Mesenchymal stem cell (in vitro differentiated cells and primary cell): Measurements from ENCODE around the gene TNFAIP6.

Experiments used
- DNase-seq: peaks from one replicate; pipeline ENCODE4 v3.0.0-alpha.2; 2013
- H2AFZ ChIP-seq: one replicate; pipeline ENCODE4 v1.6.1; 2013; ENCODE audit warnings: low read depth, mild to moderate bottlenecking, control low read depth, inconsistent platforms, low read length, moderate library complexity
- H2AK5ac ChIP-seq: 2 replicates; pipeline ENCODE4 v1.6.1; 2013; ENCODE audit warnings: low read length, moderate library complexity, mild to moderate bottlenecking, inconsistent platforms; ENCODE audit not compliant: severe bottlenecking
- H2BK120ac ChIP-seq: one replicate; pipeline ENCODE4 v1.6.1; 2013; ENCODE audit warnings: low read depth, mild to moderate bottlenecking, inconsistent platforms, low read length, moderate library complexity
- H2BK12ac ChIP-seq, 2 experiments: one replicate each; pipeline ENCODE4 v1.6.1; 2013; ENCODE audit warnings: inconsistent platforms in 2 of 2, low read length in 2 of 2, mild to moderate bottlenecking in 2 of 2, moderate library complexity in 2 of 2, control low read depth in 1 of 2
- H2BK15ac ChIP-seq: one replicate; pipeline ENCODE4 v1.6.1; 2013; ENCODE audit warnings: mild to moderate bottlenecking, low read depth, inconsistent platforms; ENCODE audit not compliant: poor library complexity, severe bottlenecking
- H2BK5ac ChIP-seq: 2 replicates; pipeline ENCODE4 v1.6.1; 2013; ENCODE audit warnings: low read depth, mild to moderate bottlenecking, low read length, control low read depth, inconsistent platforms; ENCODE audit not compliant: poor library complexity, severe bottlenecking
- H3K14ac ChIP-seq, 2 experiments: one replicate each; pipeline ENCODE4 v1.6.1; 2013; ENCODE audit warnings: inconsistent platforms in 2 of 2, low read length in 2 of 2, control low read depth in 1 of 2, mild to moderate bottlenecking in 1 of 2, moderate library complexity in 1 of 2
- H3K18ac ChIP-seq, 2 experiments: one replicate each; pipeline ENCODE4 v1.6.1; 2013; ENCODE audit warnings: inconsistent platforms in 2 of 2, low read length in 2 of 2, control low read depth in 1 of 2, low read depth in 1 of 2, mild to moderate bottlenecking in 1 of 2
- H3K23ac ChIP-seq, 2 experiments: one replicate each; pipeline ENCODE4 v1.6.1; 2013; ENCODE audit warnings: inconsistent platforms in 2 of 2, low read length in 2 of 2, mild to moderate bottlenecking in 2 of 2, moderate library complexity in 2 of 2, control low read depth in 1 of 2
- H3K27ac ChIP-seq: 2 replicates; pipeline ENCODE4 v1.5.1; 2013; ENCODE audit warnings: mild to moderate bottlenecking, moderate library complexity, low read length, control low read depth, inconsistent platforms; ENCODE audit not compliant: poor library complexity, severe bottlenecking
- H3K27me3 ChIP-seq, 2 experiments: 2 replicates each; pipeline versions ENCODE4 v1.6.1 to v1.7.0; 2013; ENCODE audit warnings: low read length in 2 of 2, mild to moderate bottlenecking in 2 of 2, moderate library complexity in 2 of 2, control low read depth in 1 of 2, inconsistent platforms in 1 of 2; ENCODE audit not compliant: control insufficient read depth in 1 of 2, insufficient read depth in 1 of 2
- H3K36me3 ChIP-seq, 2 experiments: 2 replicates each; pipeline versions ENCODE4 v1.6.1 to v1.7.0; 2013; ENCODE audit warnings: low read length in 2 of 2, control low read depth in 1 of 2, inconsistent platforms in 1 of 2, low read depth in 1 of 2, mild to moderate bottlenecking in 1 of 2; ENCODE audit not compliant: insufficient read depth in 2 of 2, control insufficient read depth in 1 of 2
- H3K4ac ChIP-seq, 2 experiments: one replicate each; pipeline ENCODE4 v1.6.1; 2013; ENCODE audit warnings: inconsistent platforms in 2 of 2, low read length in 2 of 2, mild to moderate bottlenecking in 2 of 2, moderate library complexity in 2 of 2, control low read depth in 1 of 2, low read depth in 1 of 2
- H3K4me1 ChIP-seq: 2 replicates; pipeline ENCODE4 v1.6.1; 2013; ENCODE audit warnings: low read depth, low read length, control low read depth; ENCODE audit not compliant: control insufficient read depth, insufficient read depth
- H3K4me2 ChIP-seq: 2 replicates; pipeline ENCODE4 v1.6.1; 2013; ENCODE audit warnings: low read length, mild to moderate bottlenecking, inconsistent platforms; ENCODE audit not compliant: poor library complexity, severe bottlenecking
- H3K4me3 ChIP-seq, 2 experiments: 2 replicates each; pipeline versions ENCODE4 v1.5.1 to v1.7.0; 2013; ENCODE audit warnings: low read length in 2 of 2, mild to moderate bottlenecking in 2 of 2, control low read depth in 1 of 2, low read depth in 1 of 2; ENCODE audit not compliant: insufficient read depth in 1 of 2
- H3K79me1 ChIP-seq: replicated peaks from 2 replicates; pipeline ENCODE4 v1.6.1; 2013; ENCODE audit warnings: mild to moderate bottlenecking, control low read depth, low read length, inconsistent platforms; ENCODE audit not compliant: poor library complexity, severe bottlenecking
- H3K9ac ChIP-seq: 2 replicates; pipeline ENCODE4 v1.7.0; 2013; ENCODE audit warnings: mild to moderate bottlenecking, low read length, moderate library complexity
- H3K9me3 ChIP-seq: 2 replicates; pipeline ENCODE4 v1.7.0; 2013; ENCODE audit warnings: mild to moderate bottlenecking, low read length; ENCODE audit not compliant: control insufficient read depth
- H4K8ac ChIP-seq: one replicate; pipeline ENCODE4 v1.6.1; 2013; ENCODE audit warnings: inconsistent platforms, mild to moderate bottlenecking, low read length, moderate library complexity
- H4K91ac ChIP-seq: one replicate; pipeline ENCODE4 v1.6.1; 2013; ENCODE audit warnings: mild to moderate bottlenecking, low read length, inconsistent platforms
- WGBS: methylation state at CpG from one replicate; pipeline ENCODE4 v1.1.7; 2013; ENCODE audit warnings: mixed read lengths; 5-methylcytosine and 5-hydroxymethylcytosine counted together

TNFAIP6 gene

DNA sequence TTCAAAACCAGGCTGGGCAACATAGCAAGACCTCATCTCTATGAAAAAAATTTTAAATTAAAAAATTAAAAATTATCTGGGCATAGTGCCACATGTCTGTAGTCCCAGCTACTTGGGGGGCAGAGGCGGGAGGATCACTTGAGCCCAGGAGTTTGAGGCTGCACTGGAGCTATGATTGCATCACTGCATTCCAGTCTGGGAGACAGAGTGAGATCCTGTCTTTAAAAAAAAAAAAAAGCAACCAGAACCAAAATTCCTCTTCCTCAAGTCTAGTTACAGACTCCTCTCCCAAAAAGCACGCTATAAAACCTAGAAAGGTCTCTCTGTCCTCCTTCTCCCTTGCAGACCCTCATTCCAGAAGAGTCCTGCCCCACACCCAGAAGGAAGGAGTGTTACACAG lies 23.9 kb downstream of the TNFAIP6 start:
- 89% methylated on average over 2 of the region's 2 CpGs for WGBS
- H3K4me2 ChIP-seq = no peak overlapping the region

GRCh38 chr2:151388011-151388410 lies 30.6 kb downstream of the TNFAIP6 start:
- H4K91ac ChIP-seq = no peak overlapping the region
- H3K18ac ChIP-seq = no peak overlapping the region
- no peak overlapping the region for H2AFZ ChIP-seq
- no peak overlapping the region for H3K23ac ChIP-seq
- no peak for DNase-seq
- no peak overlapping the region for H3K4me2 ChIP-seq
- H3K4me3 ChIP-seq = no peak overlapping the region
- no peak overlapping the region for H3K4ac ChIP-seq
- H3K14ac ChIP-seq = no peak overlapping the region
- H3K79me1 ChIP-seq = no peaks in the 10 kb centered on the region
- H2BK5ac ChIP-seq = no peak overlapping the region
- no peak overlapping the region for H3K27ac ChIP-seq
- H3K9ac ChIP-seq = no peak overlapping the region
- 88% methylated on average over 2 of the region's 4 CpGs for WGBS
- no peaks in the 10 kb centered on the region for H3K36me3 ChIP-seq
- H3K4me1 ChIP-seq = no peaks in the 10 kb centered on the region
- no peak overlapping the region for H2BK120ac ChIP-seq
- no peak overlapping the region for H4K8ac ChIP-seq
- no peak overlapping the region for H2AK5ac ChIP-seq
- no peak overlapping the region for H2BK15ac ChIP-seq
- H3K9me3 ChIP-seq = no peaks in the 10 kb centered on the region
- no peak overlapping the region for H2BK12ac ChIP-seq
- H3K27me3 ChIP-seq = no peaks in the 10 kb centered on the region

More for the DNA sequence above, 23.9 kb downstream of the TNFAIP6 start:
- Histone ChIP-seq H2BK12ac (peak overlapping the region in 1 of 2 experiments; percentile 95), H3K18ac (no peak overlapping the region), H3K23ac (no peak overlapping the region), H2BK120ac (no peak overlapping the region), H3K79me1 (no peaks in the 10 kb centered on the region), H4K91ac (no peak overlapping the region), H4K8ac (peak overlapping the region; percentile 94), H2AK5ac (no peak overlapping the region), H3K14ac (no peak overlapping the region), H3K9me3 (no peaks in the 10 kb centered on the region), H2BK5ac (no peak overlapping the region), H2BK15ac (no peak overlapping the region), H3K36me3 (peaks cover 0 to 3% of the 10 kb centered on the region in 2 experiments), H2AFZ (no peak overlapping the region), H3K4me3 (no peak overlapping the region), H3K4me1 (peaks cover 2% of the 10 kb centered on the region), H3K27ac (peak overlapping the region; percentile 30), H3K9ac (no peak overlapping the region), H3K4ac (no peak overlapping the region), H3K27me3 (no peaks in the 10 kb centered on the region)
- DNase-seq = peak; percentile 29

- 100% methylated on average over 2 of the region's 2 CpGs for WGBS
- Histone ChIP-seq H3K27me3 (no peaks in the 10 kb centered on the region), H3K4me2 (no peak overlapping the region), H3K18ac (no peak overlapping the region), H3K4me1 (no peaks in the 10 kb centered on the region), H3K4me3 (no peak overlapping the region), H3K4ac (no peak overlapping the region), H3K23ac (no peak overlapping the region), H2AFZ (no peak overlapping the region), H2BK15ac (no peak overlapping the region), H3K9ac (no peak overlapping the region), H3K79me1 (no peaks in the 10 kb centered on the region), H3K9me3 (no peaks in the 10 kb centered on the region), H4K8ac (no peak overlapping the region), H2BK12ac (no peak overlapping the region), H3K14ac (no peak overlapping the region), H2BK5ac (no peak overlapping the region), H4K91ac (no peak overlapping the region), H3K27ac (no peak overlapping the region), H3K36me3 (no peaks in the 10 kb centered on the region), H2BK120ac (no peak overlapping the region), H2AK5ac (no peak overlapping the region)
- DNase-seq = no peak
Observed at GRCh38 chr2:151391436-151391835, 34.0 kb downstream of the TNFAIP6 start.

GRCh38 chr2:151394509-151394908 lies 37.1 kb downstream of the TNFAIP6 start:
- WGBS = 100% methylated on average over 2 of the region's 4 CpGs
- H3K14ac ChIP-seq = no peak overlapping the region
- H3K4me2 ChIP-seq = no peak overlapping the region
- no peak overlapping the region for H4K8ac ChIP-seq
- H3K27ac ChIP-seq = no peak overlapping the region
- H4K91ac ChIP-seq = no peak overlapping the region
- H3K4me1 ChIP-seq = no peaks in the 10 kb centered on the region
- H2BK5ac ChIP-seq = no peak overlapping the region
- H3K36me3 ChIP-seq = no peaks in the 10 kb centered on the region
- no peak overlapping the region for H2AFZ ChIP-seq
- H3K9ac ChIP-seq = no peak overlapping the region
- H3K79me1 ChIP-seq = no peaks in the 10 kb centered on the region
- no peak overlapping the region for H3K4me3 ChIP-seq
- no peak overlapping the region for H2BK120ac ChIP-seq
- H3K18ac ChIP-seq = no peak overlapping the region
- DNase-seq = no peak
- no peak overlapping the region for H2BK12ac ChIP-seq
- H3K27me3 ChIP-seq = no peaks in the 10 kb centered on the region
- H2BK15ac ChIP-seq = no peak overlapping the region
- H2AK5ac ChIP-seq = no peak overlapping the region
- no peak overlapping the region for H3K23ac ChIP-seq
- no peak overlapping the region for H3K4ac ChIP-seq
- no peaks in the 10 kb centered on the region for H3K9me3 ChIP-seq
